Renal cortex interstitium (tissue), 11 donors: ENCODE results near the gene DEPDC5. TPM values are rescaled to one million over a fixed set of nuclear protein-coding genes. Genes with fewer than 3 reads are reported as not detected.
A peak's percentile ranks its signal among the peaks of the same experiment; 100 is the strongest.
"Not testable (repeated sequence)": the region's sequence is repeated elsewhere in the genome, so short reads cannot be mapped to it uniquely, and the experiment has no call there.

Experiments used
- DNase-seq, 11 donors: peaks; one replicate each; pipeline ENCODE4 v3.0.0-alpha.2; 2013; ENCODE audit warnings: low read depth in 9 of 11, low spot score in 4 of 11; ENCODE audit errors: extremely low read depth in 1 of 11
- polyA plus RNA-seq, 3 donors: library from polyadenylated mRNA; unstranded; fragments of 120-200 nt; gene quantifications; one replicate each; pipeline ENCODE4 v1.2.1, GENCODE V29; 2013; ENCODE audit not compliant: insufficient read length in 3 of 3

The DEPDC5 gene
- polyA plus RNA-seq, 3 donors, result 12.9 to 15.2 (median 15.1) TPM

- DNase-seq, result no peak
Measured at GRCh38 chr22:31742115-31742514, 11.7 kb upstream of the DEPDC5 start.

- DNase-seq, result no peak
Measured at GRCh38 chr22:31742682-31743081, 11.1 kb upstream of the DEPDC5 start.

- DNase-seq, result no peak
Measured at GRCh38 chr22:31743871-31744270, 9.9 kb upstream of the DEPDC5 start.

GRCh38 chr22:31747441-31747840 lies 6.4 kb upstream of the DEPDC5 start:
- no peak for DNase-seq

- DNase-seq, result no peak
Measured at GRCh38 chr22:31748490-31748889, 5.3 kb upstream of the DEPDC5 start.

GRCh38 chr22:31749636-31750364 lies 4.0 kb upstream of the DEPDC5 start, which contains the start of gene PRR14L:
TSS of gene PRR14L (minus strand) at chr22:31750132. CDS start at chr22:31738860, 11,272 bp downstream.
- DNase-seq, result peak; percentile 89 to 98 (median 95)

GRCh38 chr22:31750365-31751284 lies 3.2 kb upstream of the DEPDC5 start:
- no peak for DNase-seq

GRCh38 chr22:31752096-31752847 lies 1.5 kb upstream of the DEPDC5 start:
- no peak for DNase-seq

GRCh38 chr22:31753005-31753633 lies 700 bp upstream of the DEPDC5 start:
- peak in 7 of 11 donors; percentile 26 to 49 (median 43) for DNase-seq

GRCh38 chr22:31754813-31755212 lies 994 bp downstream of the DEPDC5 start:
- DNase-seq, result no peak

GRCh38 chr22:31757265-31757664 lies 3.4 kb downstream of the DEPDC5 start:
- DNase-seq, result no peak

- not testable (repeated sequence) for DNase-seq
Measured at GRCh38 chr22:31758860-31759259, 5.0 kb downstream of the DEPDC5 start.

- DNase-seq, result no peak
Measured at GRCh38 chr22:31764785-31765184, 11.0 kb downstream of the DEPDC5 start.

GRCh38 chr22:31768422-31769059 lies 14.7 kb downstream of the DEPDC5 start:
- DNase-seq, result no peak

GRCh38 chr22:31773416-31773815 lies 19.6 kb downstream of the DEPDC5 start:
- no peak for DNase-seq

GRCh38 chr22:31776231-31776630 lies 22.4 kb downstream of the DEPDC5 start:
- DNase-seq, result no peak

- DNase-seq, result no peak
Measured at GRCh38 chr22:31789803-31790202, 36.0 kb downstream of the DEPDC5 start.

GRCh38 chr22:31790240-31790639 lies 36.4 kb downstream of the DEPDC5 start:
- DNase-seq, result no peak
